ENCODE measurements around the gene SMC6.
A peak's percentile ranks its signal among the peaks of the same experiment; 100 is the strongest.

SMC6 gene

DNA sequence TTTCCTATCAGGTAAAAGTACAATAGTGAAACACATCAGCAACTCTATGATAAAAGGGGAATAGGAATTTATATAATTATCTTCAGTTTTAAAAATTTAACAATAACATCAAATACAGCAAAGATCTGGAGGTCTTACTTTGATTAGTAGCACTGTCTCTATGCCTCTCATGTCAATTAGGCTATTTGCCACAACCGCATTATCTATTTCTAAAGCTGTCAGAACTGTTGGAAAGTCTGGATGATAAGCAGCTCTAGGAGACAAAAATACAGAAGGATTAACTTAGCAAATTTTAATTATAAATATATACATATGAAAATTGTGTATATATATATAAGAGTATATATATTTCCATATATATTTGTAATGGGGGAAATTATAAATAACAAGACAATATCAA is 45.1 kb downstream of the SMC6 start:
- DNase-seq = no peak

DNA sequence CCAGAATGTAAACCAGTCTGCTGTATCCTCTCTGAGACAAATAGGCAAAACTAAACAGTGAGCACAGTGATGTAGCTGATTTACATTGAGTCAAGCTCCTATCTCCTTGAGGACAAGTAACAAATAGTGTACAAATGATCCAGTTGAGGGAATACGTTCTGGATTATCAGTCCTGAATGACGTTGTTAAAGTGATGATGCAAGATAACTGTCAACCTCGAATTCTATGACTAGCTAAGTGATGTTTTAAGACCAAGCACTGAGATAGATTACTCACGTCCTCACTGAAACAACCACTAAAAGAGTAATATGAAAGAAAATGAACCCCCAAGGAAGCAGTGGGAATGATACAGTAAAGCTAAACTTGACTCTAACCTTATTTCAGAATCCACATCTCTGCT is 46.8 kb downstream of the SMC6 start:
- DNase-seq = no peak

DNA sequence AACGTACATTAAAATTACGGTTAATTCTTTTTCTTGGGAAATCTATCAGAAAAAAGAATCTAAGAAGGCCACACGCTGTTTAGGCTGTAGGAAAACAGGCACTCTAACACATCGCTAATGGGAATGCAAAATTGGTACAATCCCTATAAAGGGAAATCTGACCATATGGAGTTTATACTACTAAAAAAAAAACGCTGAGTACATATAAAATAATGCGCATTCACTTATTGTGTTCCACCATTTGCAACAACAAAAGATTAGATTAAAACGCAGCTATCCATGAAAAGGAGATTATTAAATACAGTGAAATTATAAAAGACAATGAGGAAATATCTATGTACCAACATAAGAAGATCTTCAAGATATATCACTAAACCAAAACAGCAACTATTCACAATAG is 62.8 kb downstream of the SMC6 start:
- no peak for DNase-seq

DNA sequence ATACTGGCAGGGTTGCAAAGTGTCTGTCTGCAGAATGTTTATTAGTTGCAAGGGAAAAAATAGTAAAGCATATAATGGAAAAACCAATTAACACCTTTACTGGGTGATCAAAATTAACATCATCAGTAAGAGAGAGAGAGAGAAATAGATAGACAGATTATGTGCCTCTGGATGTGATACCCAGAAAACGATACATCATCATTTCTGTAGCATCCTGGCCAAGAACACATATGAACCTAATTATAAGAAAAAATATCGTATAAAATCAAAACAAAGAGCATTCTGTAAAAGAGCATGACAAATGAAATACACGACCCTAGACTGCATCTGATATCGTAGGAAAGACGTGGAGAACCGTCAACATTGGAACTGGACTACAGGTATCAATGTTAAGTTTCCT is 64.6 kb downstream of the SMC6 start:
- DNase-seq = no peak

DNA sequence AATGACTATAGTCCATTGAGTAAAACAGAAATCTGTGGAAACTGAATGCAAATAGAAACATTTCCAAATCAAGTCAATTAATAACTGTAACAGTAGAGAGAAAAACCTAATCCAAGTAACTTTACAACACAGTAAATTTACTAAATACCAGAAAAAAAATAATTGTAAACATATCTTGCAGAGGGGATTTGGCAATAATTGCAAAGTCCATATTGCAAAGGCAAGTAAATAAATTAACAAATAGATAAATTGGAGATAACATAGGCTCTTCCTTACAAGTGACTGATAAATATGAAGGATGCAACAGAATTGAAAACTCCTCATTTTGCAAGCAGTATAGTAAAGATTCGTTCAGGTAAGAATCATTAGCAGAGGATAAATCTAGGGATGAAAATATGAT is 65.0 kb downstream of the SMC6 start:
- no peak for DNase-seq

DNA sequence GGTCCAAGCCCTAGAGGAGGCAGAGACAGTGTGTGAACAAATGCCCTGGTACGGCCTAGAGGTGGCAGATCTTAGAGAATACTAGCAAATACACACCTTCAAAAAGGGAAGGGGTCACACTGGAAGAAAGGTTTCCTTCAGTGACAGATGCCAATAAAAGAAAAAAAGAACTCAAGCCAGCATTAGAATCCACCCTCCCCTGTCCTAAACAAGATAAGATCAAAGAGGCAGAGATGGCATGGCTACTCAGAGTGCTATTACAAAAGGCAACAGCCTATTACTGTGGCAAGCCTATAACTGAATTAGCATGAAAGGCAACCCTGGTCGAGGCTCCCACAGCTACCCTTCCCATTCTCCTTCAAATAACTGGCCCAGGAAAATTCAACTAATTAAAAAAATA is 69.6 kb downstream of the SMC6 start:
- no peak for DNase-seq

DNA sequence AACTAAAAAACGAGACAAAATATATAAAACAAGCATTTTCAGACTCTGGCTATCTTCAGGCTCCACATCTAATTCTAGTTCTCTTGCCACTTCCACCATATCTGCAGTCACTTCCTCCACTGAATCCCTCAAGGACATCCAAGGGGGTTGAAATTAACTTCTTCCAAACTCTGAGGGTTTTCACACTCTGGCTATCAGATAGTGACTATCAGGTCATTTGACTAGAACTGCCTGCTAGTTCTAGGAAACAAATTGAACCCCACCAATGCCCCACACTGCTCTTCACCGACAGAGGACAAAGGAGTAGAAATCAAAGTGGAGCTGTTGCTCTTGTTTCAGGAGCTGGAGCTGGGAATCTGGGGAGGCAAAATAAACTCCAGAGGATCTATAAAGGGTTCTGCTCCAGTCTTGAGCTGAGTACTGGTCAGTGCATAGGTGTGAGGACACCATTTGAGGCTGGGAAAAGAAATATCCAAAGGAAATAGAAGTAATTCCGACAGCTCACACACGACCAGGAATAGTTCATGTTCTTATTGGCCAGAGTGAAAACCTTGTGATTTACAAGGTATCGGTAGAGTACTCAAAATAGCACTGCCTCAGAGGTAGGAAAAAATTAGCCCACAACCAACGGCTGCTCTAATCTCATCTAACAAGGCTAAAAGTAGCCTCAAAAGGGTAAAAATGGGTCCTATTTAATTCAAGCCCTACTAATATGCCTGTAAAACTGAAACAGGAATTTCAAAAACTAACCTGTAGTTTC is 71.3 kb downstream of the SMC6 start:
- DNase-seq = no peak

DNA sequence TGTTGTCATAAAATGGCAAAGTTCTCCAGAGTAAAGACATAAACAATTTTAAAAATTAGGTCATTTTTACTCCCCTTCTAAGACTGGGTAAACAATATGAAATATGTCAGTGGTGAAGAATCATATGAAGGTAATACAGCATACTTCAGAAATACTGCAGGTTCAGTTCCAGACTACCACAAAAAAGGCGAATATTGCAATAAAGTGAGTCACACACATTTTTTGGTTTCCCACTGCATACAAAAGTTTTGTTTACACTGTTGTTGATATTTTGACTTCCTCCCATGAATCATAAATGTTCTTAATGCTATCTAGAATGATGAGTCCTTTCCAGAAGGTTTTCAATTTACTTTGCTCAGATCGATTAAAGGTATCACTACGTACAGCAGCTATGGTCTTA is 73.5 kb downstream of the SMC6 start:
- no peak for DNase-seq

DNA sequence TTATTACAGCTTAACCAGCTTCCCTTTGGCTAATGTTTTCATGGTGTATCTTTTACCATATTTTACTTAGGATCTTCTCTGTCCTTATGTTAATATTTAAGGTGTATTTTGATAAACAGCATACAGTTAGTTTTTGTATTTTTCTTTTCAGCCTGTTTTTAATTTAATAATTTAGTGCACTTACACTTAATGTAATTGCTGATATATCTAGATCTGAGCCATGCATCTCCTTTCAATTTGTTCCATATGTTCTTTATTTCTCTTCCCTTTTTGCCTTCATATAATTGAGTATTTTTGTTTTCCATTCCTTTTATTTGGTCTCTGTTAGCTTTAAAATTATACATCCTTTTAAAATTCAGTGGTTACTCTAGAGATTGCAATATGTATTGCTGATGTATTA is 78.8 kb downstream of the SMC6 start:
- DNase-seq = no peak

DNA sequence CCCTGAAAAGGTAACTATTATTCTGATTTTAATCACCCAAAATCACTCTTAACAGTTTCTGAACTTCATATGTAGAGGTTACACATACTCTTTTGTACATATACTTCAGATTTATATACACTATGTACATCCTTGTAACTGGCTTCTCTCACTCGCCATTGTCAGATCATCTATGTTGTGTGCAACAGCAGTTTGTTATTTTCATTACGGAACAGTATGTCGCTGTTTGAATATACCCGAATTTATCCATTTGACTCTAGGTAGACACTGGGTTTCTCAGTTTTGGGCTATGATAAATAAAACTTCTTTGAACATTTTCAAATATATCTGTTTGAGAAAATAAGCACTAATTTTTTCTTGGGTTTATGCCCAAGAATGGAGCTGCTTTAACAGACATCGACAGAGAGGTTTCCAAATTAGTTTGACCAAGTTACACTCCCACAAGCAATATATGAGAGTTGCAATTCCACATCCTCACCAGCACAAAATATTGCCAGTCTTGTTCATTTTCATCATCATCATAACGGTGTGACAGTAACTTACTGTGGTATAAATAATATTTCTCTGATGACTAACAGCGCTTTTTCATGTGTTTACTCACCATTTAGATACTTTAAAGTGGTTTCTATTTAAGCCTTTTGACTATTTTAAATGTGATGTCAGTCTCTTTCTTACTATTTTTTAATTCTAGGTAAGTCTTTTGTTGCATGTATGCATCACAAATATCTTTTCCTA is 80.9 kb downstream of the SMC6 start:
- no peak for DNase-seq

DNA sequence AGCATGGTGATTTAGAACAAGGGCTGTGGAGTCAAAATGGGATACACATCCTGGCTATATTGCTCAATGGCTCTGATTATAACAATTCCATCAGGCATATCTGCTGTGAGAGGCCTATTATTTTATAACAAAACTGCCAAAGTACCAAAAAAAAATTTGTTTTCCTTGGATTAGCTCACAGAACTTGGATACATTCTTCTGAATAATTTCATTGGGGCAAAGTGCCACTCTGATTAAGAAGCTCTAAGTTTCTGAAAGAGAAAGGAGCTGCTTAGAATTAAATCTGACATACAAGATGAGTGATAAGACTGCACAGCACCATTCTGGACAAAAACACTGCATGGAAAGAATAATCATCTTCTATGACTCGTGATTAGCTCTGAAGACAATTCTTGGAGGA is 85.7 kb downstream of the SMC6 start:
- no peak for DNase-seq

DNA sequence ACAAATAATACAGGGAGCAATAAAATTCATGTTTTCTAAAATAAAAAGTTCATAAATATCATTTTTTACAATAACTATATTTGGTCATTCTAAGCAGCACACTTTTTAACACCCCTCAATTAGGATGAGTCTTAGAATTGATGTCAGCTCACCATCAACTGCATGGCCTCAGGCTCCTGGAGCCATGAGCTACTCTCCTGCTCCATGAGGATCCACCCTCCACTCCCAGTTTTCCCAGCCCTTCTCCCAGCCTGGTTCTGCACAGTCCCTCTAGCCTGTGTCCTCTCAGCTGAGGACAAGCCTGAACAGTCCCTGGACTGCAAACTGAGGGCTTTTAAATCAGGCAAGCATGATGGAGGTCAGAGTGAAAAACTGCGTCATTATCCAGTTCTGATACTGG is 89.1 kb downstream of the SMC6 start:
- DNase-seq = no peak

DNA sequence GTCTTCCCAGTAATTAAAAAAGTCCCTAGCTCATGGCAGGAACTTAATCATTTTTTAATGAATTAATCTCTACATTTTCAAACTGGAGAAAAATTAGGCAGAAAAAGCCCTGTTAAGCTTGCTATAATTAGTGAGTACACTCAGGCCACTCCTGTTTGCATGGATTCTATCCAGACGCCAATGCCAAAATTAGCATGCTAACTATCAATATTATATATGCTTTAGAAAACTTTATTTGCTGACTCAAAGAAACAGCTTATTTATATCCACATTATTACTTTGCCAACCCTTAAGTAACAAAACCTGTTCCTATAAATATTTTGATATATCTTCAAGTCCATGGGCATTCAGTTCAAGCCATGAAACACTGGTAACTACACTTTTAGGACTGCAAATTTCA is 90.9 kb downstream of the SMC6 start:
- no peak for DNase-seq

DNA sequence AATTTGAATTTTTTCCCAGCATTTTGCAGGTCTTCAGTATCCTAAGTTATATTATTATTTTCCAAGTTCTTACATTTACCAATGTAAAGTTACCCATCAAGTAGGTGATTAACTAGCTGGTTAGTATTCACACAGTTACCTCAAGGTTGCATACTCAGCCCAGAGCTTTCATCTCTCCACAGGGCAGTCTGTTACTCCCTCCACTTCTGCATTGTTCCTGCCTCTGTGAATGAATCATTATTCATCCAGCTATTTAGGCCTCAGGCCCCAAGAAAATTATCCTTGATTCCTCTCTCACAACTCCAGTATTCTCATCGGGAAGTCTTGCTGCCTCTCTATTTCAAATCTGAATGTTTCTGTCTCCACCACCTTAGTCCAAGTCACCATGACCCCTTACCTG is 92.2 kb downstream of the SMC6 start:
- DNase-seq = no peak

DNA sequence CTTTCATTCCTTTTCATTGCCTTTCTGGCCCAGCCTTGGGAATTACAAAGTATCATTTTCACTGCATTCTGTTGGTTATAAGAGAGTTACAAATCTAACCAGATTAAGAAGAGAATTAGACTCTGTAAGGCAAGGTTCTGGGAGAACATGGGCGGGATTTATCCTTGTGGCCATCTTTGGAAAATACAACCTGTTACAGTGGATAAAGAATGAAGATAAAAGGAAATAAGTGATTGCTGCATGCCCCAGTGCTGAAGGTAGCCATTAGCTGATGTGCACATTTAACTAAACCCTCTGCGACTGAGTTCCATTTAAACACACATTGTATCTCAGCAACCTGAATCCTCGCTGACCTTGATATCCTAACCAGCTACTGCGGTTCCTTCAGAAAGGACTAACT is 93.4 kb downstream of the SMC6 start:
- no peak for DNase-seq

DNA sequence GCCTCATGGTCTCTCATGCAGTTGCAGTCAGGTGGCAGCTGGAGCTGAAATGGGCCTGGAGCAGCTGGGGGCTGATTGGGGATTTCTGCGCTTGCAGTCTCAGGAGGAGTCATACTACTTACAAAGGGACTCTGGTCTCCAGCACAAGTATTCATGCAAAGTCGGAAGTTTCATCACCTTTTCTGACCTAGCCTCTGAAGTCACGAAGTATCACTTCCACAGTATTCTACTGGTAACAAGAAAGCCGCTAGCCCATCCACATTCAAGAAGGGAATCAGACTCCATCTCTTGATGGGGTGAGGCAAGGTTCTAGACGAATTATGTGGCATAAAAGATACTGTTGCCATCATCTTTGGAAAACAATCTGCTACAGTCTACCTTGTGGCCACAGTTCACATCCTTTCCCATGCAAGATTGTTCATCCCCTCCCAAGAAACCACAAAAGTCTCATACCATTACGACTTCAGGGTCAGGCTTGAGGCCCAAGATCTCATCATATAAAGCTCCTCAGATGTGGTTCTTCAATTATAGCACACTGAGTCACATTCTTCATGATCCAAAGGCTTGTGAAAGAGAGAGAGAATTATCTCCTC is 95.3 kb downstream of the SMC6 start:
- DNase-seq = no peak

DNA sequence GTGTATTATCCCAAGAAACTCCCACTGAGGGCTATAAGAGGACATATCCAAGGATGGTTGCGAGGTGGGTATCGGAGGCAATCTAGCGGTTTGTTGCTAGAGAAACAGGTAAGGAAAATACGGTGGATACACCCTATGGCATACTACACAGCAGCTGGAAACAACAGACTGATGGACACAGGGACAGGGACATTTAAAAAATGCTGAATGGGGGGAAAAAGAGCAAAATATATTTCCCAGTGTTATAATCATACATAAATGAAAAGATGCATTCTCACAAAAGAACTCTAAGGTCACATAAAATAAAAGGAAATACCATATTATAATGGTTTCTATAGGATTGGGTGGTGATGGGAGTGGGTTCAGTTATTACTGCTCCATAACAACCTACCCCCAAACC is 95.9 kb downstream of the SMC6 start:
- DNase-seq = no peak

DNA sequence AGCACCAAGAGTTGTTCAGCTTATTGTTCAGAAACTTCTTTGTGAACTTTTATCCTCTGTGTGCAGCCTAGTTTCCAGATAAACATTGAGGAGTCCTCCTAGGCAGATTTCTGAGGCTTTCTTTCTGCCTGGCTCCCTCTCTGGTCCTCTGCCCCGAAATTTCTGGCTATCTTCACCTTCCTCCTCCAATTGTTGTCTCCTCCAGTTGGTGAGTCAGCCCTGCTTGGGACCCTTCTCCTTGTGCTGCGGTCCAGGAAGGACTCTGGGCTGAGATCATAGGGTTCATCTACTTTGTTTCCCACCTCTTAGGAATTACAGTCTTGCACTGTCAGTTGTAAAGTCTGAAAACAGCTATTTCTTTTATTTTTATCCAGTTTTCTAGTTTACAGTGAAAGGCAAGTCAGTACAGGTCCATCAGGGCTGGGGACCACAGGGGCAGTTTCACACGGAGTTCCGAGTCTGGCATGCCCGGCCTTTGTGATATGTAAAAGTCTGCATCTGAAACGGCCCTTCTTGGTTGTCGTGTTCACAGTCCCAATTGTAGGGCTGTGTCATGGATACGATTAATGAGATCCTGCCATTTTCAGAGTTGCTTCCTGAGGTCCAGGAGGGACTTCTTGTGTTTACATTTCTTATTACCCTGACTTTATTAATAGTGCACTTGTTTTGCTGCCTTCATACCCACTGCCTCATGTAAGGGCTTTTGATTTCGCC is 100.8 kb downstream of the SMC6 start:
- no peak for DNase-seq

DNA sequence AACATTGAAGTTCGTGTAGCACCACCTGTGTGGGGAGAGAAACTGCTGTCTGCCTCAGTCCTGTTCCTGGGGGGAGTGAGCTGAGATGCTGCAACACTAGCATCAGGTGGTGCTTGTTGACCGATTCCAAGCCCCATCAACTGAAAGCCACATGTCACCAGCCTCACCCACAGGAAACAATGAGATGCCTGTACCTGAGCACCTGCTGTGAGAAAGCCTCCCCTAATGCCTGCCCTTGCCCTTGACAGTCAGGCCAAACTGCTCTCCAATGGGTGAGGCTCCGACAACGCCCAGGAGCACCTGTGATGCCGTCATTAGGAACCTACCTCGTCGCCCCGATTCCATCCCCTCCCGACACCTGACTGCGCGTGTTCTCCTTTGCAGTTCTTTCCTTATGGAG is 104.6 kb downstream of the SMC6 start:
- DNase-seq = no peak

DNA sequence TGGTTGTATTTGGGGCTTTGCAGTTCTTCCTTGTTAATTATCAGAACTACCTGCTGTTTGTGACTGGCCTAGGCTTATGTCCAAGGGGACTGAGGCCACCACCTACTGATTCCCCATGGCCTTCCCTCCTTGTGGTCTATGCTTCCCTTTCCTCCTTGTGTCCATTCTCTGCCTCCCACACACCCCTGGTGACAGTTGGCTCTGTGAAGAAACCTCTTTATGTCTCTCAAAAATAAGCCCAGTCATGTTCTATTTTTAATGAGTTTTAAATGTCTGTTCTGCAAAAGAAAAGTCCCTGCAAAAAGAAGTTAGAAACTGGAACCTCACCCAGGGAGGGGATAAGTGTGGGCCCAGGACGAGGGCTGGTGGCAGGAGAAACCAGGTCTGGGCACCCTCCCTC is 105.0 kb downstream of the SMC6 start:
- no peak for DNase-seq

DNA sequence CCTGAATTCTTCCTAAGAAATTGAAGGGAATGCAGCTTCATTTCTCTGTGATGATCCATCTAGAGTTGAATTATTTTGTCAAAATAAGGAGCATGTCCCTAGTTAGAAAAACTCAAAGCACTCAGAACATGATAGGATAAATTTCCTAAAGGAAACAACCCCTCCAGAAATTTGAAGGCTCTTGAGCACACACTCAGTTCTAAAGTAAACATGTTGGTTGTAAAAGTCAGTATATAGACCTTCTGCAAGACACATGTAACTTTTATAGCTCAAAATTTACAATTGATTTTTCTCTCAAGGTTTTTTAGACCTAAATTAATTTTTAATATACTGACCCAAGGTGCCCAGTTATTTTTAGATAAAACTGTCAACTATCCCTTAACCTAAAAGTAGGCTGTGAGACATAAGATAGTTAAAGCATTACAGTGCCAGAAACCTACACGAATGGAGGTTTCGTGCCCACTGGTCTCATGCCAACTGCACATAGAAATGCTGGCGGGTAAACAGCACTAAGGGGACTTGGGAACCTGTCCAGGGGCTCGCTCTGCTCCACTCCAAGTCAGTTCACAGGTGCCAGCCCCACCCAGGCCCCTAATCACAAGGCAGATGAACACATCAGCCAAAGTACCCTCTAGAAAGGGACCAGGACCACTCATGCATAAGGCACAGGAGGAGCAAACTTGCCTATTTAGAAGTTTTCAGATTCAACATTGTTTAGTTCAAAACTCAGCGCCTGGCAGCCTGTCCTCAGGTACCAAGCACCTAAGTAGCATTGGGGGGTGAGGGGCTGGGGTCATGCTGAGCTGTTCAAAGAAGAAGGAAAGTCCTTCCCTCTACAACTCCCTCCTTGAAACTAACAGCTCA is 106.5 kb downstream of the SMC6 start:
- DNase-seq = peak; percentile 57

DNA sequence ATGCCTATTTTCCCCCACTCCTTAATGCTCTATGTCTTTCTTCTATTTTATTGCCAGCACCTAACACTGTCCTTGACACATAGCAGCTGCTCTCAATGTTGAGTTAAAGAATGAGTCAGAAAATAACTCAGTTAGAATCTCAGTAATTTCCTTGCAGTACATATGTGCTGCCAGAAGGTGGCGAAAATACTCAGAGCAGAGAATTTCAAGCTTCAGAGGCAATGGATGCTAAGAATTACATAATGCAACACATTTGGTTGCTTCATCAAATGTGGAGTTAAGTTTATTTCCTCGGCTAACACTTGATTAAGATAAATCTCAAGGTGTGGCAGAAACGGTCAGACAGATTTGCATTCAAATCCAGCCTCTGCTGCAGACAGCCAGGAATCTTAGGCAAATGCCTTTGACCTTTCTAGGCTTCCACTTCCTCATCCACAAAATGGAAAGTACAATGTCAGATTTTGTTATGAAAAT is 107.5 kb downstream of the SMC6 start:
- DNase-seq = peak; percentile 25

All from NCI-H2029 treated with DMSO at 0.1 percent for 48 hours (cell line).